GM18951 (cell line): ENCODE data around the gene IQCF2.
"Not testable (repeated sequence)": the region's sequence is repeated elsewhere in the genome, so short reads cannot be mapped to it uniquely, and the experiment has no call there.

Experiments used
- POLR2A ChIP-seq: IDR thresholded peaks from 4 replicates; pipeline ENCODE4 v1.6.1; 2011; ENCODE audit warnings: mild to moderate bottlenecking; ENCODE audit not compliant: insufficient read length, insufficient read depth; ENCODE audit errors: extremely low read depth
- in situ Hi-C: fragments of 300-500 bp; cut with MboI; formaldehyde crosslinking; loops from one replicate; pipeline ENCODE4 v1.12.0; 2022; ENCODE audit warnings: low sequenced_read_pairs, mixed read lengths, inconsistent platforms; ENCODE audit not compliant: unreplicated experiment

The IQCF2 gene

GRCh38 chr3:51896607-51897305 lies 35.3 kb downstream of the IQCF2 start:
- in situ Hi-C loops, result no loop called here
- TF ChIP-seq POLR2A, result no peak

- in situ Hi-C loops, result no loop called here
- no peak for TF ChIP-seq POLR2A
Measured at GRCh38 chr3:51897391-51897790, 36.0 kb downstream of the IQCF2 start.

GRCh38 chr3:51900043-51900442 lies 38.6 kb downstream of the IQCF2 start:
- in situ Hi-C loops, result not testable (repeated sequence)

GRCh38 chr3:51902361-51902760 lies 40.9 kb downstream of the IQCF2 start:
- in situ Hi-C loops, result not testable (repeated sequence)

- in situ Hi-C loops, result no loop called here
- TF ChIP-seq POLR2A, result no peak
Measured at GRCh38 chr3:51904034-51904823, 42.8 kb downstream of the IQCF2 start.

GRCh38 chr3:51908026-51908425 lies 46.6 kb downstream of the IQCF2 start:
- TF ChIP-seq POLR2A, result no peak
- in situ Hi-C loops, result no loop called here
